ENCODE measurements around the gene RPS4Y2. TPM values are rescaled to one million over a fixed set of nuclear protein-coding genes. Genes with fewer than 3 reads are reported as not detected.

Gene RPS4Y2
- polyA plus RNA-seq (ENCODE audit: insufficient read length in 3 of 3) = under 1 TPM in 1 of 3 donors, not detected in 2; 0.37 TPM
- long read RNA-seq, donor 1 = 0 reads
- long read RNA-seq, donor 2 = 0 reads
- long read RNA-seq, donor 3 = 0 reads
- long read RNA-seq, donor 4 = 0 reads
- long read RNA-seq, donor 5 = 0 reads
- long read RNA-seq, donor 6 = 0 reads
- long read RNA-seq, donor 7 = 0 reads
- long read RNA-seq, donor 8 = 0 reads
- long read RNA-seq, donor 9 = 0 reads
- long read RNA-seq, donor 10 = 0 reads
- long read RNA-seq, donor 11 = 0 reads
- long read RNA-seq, donor 12 = 0 reads
- long read RNA-seq, donor 13 = 0 reads
- long read RNA-seq, donor 14 = 0 reads
- long read RNA-seq, donor 15 = 0 reads
- long read RNA-seq, donor 16 = 0 reads

DNA sequence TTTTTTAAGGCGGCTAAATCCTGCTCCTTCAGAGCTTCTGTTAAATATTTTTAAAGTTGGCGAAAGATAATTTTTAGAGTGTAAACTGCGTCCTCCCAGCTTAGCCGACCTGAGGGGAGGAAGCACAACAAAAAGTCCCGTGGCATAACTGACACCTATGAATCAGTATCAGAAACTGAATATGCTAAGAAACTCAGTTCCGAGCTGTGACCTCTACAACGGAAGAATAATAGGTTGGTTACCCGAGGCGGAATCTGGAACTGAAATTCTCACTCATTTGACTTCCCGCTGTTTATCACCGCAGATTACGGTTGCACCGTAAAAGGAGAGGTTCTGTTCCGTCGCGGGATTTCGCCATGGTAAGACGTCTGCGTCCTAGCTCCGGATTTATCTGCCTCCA lies at the start of gene RPS4Y2:
Gene RPS4Y2, plus strand, starts transcription at position 301 of the 400 bp plus-strand sequence. Its CDS starts 56 bp downstream, at position 357.
- DNase-seq = no peak

DNA sequence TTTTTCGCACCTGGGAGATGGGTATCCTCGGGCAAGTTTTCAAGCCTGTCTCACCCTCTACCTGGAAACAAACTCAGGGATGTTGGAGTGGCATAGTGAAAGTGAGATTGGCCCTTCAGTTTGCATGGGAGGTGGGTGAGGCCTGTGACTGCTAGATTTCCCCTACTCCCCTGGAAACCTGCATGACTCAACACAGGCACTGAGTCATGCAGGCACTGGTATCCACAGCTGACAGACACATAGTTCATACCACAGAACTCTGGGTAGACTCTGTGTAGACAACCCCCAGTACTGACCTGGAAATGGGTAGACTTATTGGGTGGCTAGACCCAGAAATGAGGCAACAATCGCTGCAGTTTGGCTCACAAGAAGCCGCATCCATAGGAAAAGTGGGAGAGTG lies 41.5 kb upstream of the RPS4Y2 start:
- no peak for DNase-seq

DNA sequence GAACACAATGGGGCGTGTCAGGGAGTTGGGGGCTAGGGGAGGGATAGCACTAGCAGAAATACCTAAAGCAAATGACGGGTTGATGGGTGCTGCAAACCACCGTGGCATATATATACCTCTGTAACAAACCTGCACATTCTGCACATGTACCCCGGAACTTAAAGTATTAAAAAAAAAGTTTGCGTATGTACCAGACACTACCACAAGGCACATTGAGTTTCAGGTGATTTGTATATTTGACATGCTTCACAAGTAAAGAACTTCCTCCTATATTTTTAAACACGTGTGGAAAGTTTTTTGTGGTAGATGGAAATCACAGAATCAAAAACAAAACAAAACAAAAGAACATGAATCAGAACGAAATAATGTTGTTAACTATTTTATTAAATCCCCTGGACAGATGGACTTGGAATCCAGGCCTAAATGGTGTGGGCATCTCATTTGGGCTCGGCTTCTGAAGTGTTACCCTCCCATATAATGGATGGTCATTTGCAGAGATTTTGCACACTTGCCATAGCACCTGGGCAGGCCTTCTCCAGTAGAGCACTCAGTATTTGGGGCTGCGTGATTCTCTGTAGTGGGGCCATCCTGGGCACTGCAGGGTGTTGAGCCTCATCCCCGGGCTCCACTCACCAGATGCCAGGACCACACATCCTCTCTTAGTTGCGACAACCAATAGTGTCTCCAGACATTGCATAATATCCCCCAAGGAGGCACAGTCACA lies 29.6 kb upstream of the RPS4Y2 start:
- DNase-seq = no peak

- no peak for DNase-seq
Measured at GRCh38 chrY:20735200-20735599, 20.7 kb upstream of the RPS4Y2 start.

GRCh38 chrY:20739806-20740205 lies 16.1 kb upstream of the RPS4Y2 start:
- DNase-seq = no peak

DNA sequence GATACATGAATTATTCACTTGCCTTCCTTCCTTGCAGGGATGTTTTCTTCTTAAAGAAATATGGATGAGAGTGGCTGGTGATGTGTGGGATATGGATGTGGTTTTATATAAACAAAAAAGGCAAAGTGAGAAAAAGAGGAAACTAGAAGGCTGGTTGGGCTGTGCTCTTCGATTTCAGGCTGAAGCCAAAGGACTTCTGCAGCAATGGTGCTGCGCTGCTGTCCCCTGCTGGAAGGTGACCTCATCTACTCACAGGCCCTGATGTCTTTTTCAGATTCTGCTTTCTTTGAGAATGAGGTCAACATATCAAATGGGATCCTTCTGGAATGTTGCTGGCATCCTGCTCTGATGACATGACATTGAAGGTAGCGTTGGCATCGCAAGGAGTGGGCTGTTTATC lies 15.3 kb upstream of the RPS4Y2 start:
- DNase-seq = no peak

DNA sequence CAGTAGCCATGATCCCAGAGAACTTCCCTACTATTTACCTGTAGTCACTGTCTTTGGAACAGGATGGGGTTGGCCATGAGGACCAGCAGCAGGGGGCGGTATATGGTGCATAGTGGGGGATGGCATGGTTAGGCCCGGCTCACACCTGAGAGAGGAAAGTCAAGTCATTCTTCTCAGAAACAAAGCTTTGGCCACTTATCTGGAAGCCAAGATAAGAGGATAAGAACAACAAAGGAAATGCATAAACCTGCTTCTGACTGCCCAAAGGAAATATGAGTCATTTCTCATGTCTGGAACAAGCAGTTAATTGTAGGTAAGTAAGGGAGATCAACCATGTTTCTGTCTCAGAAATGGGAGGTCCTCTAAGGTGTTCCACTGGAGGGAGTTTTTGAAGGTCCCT lies 10.8 kb upstream of the RPS4Y2 start:
- no peak for DNase-seq

DNA sequence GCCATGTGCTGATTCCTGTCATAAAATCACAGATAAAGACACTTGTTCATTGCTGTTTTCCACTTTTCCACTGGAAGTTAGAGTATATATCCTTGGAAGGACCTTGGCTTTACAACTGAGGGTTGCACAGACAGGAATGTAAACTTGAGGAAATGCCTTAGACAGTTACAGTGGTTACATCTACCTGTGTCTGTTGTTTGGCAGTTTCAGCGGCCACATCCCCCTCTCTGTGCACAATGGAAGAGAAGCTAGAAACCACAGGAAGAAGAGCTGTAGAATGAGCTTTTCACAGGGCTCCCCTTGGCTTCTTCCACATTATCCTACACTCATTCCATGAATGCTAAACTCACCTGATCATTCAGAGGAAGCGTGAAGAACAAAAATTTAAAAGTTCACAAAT lies 9.0 kb upstream of the RPS4Y2 start:
- no peak for DNase-seq

DNA sequence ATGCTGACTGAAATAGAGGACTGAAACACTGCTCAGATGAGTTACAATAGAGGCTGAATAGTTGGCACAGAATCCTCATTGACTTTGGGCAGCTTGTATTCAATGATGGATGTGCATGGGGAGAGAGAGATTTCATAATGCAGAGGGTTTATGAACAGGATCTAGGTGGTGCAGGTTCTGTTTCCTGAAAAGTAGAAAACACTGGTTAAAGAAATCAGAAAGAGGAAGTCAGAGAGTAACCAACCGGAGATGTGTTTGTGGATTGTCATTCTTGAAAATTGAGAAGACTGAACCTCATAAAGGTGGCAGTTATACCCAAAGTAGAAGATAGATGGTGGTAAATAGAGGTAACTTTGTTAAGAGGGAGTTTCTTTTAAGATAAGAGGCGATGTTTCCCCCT lies 8.0 kb downstream of the RPS4Y2 start:
- DNase-seq = no peak

DNA sequence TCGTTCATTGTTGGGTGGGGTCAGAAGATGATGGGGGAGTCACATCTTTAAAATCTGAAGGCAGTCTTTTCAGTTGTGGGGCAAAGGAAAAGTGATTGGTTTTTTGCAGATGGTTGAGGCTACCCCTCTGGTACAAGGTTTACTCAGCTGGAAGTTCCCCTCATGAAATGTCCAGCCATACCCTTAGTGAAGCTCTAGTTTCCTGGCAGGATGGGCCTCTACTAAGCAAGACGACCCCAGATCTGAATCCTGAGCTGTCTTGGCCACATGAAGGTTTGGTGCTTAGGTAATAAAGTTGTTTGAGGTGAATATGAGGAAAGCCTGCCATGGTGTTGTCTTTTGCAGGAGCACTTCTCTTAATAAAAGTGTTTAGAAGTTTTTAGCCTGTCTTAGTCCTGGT lies 9.2 kb downstream of the RPS4Y2 start:
- DNase-seq = no peak

- DNase-seq = no peak
Measured at GRCh38 chrY:20770755-20771154, 14.8 kb downstream of the RPS4Y2 start.

- DNase-seq = no peak
Measured at GRCh38 chrY:20776104-20776503, 20.2 kb downstream of the RPS4Y2 start.

DNA sequence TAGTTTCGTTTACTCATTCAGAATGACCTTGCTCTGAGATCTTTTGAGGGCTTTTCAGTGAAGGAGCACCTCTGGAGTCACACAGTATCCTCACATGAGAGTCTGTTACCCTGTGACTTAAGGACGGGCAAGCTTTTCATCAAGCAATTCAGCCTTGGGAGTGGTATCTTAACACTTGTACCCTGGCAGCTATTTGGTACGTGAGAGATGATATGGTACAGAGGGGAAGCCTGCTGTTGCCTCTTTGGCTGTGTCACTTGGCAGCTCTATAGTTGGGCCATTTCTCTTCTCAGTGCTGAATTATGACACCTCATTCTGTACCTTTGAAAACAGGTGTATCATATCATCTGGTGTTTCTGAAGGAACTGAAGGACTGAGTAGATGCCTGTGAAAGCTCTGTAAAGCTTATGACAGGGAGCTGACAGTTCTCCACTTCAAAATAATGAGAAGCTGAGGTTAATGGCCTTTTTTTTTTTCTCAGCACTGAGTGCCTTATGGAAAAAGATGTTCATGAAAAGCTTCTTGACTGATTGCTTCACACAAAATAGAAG lies 24.3 kb downstream of the RPS4Y2 start:
- no peak for DNase-seq

- no peak for DNase-seq
Measured at GRCh38 chrY:20780776-20781175, 24.9 kb downstream of the RPS4Y2 start.

DNA sequence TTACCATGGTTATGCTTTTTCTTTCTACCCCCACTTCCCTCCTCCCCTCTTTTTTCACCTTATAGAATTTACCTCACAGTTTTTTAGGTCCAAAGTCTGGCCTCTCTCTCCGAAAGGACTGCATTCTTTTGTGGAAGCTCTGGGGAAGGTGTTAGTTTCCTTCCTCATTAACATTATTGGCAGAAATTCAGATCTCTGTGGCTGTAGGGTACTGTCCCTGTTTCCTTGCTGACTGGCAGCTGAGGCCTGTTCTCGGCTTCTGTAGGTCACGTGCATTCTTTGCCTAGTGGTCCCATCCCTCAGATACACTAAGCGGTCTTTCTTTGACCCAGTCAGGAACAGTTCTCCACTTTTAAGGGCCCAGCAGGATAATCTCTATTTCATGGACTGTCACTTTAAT lies 25.5 kb downstream of the RPS4Y2 start:
- DNase-seq = no peak

DNA sequence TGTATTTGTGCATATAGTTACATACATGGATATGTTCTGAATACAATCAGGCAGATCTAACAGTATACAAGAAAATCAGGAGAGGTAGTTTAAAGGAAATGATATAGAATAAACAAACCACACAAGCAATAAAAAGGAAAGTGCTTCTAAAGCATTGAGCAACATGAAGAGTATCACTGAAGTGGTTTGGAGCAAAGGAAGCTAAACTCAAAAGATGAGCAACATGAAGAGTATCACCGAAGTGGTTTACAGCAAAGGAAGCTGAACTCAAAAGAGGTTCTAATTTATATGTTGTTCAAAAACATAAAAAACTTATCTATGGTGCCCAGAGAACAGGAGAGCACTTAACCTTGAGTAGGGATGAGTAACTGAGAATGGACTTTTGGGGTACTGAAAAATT lies 29.1 kb downstream of the RPS4Y2 start:
- no peak for DNase-seq

DNA sequence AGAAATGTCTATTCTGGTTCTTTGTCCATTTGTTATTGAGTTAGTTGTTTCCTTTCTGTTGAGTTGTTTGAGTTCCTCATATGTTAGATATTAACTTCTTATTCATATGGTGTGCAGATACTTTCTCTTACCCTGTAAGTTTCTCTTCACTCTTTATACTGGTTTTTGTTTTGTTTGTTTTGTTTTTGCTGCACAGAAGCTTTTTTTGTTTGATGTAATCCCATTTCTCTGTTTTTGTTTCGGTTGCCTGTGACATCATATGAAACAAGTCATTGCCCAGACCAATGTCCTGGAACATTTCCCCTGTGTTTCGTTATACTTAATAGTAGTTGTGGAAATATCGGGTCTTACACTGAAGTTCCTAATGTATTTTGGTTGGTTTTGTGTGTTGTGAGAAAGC lies 31.2 kb downstream of the RPS4Y2 start:
- no peak for DNase-seq

DNA sequence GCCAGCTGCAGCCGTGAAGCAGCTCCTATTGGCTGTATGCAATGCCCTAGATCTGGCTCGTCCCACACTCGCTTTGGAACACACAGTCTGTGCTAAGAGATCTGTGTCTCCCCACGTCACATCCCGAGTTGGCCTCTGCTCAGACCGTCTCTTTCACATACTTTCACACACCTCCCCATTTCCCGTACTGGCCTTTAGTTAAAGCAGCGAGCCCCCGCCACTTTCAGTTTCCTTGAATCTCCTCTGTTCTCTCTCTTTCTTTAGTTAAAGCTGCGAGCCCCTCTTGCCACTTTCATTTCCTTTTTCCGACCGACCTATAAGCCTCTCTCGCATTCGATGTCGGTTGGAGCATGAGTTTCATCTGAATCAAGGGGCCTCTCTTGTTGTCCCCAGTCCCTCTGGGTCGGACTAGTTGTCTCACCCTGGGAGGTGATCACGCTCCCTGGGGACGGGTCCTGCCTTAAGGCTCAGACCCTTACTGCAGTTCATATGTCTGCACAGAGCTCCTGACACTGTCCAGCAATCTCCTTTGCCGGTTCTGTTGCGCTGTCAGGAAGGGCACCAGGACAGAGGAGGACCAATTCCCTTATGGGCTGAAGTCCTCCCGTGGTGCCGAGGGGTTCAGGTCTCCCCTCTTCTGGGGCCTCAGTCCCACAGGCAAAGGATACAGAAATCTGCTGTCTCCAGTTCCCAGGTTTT lies 42.6 kb downstream of the RPS4Y2 start:
- no peak for DNase-seq

DNA sequence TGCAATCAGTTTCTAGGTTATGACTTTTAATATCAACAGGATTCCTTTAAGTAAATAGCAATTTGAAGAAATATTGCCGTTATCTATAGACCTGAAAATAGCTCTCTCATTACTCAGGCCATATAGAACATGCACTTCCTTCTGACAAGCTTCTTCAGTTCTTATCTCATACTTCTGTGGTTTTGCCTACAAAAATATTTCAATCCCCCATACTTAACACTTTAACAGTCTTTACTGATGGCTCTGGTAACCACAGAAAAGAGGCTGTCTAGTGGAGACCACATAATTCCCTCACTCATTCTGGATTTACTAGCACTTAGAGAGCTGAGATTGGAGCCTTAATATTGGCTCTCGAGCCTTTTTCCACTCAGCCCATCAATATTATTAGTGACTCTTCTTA lies 46.8 kb downstream of the RPS4Y2 start:
- no peak for DNase-seq

- DNase-seq = no peak
Measured at GRCh38 chrY:20806243-20806642, 50.3 kb downstream of the RPS4Y2 start.

DNA sequence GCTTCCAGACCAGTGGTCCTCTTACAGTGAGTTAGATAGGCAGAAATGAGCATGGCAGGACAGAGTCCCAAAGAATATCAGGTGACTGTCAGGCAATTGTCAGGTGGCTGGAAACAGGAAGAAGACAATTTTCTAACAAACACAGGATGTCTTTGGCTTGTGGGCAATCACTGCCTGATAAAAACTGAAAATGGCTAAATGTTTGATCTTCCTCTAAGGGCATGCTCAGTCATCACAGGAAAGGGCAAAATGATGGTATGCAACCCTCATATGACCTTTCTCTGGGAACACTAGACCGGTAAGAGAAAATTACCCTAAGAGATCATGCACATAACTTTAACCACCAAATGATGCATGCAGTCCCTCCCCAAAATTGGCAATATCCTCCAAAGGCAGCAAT lies 57.6 kb downstream of the RPS4Y2 start:
- no peak for DNase-seq

DNA sequence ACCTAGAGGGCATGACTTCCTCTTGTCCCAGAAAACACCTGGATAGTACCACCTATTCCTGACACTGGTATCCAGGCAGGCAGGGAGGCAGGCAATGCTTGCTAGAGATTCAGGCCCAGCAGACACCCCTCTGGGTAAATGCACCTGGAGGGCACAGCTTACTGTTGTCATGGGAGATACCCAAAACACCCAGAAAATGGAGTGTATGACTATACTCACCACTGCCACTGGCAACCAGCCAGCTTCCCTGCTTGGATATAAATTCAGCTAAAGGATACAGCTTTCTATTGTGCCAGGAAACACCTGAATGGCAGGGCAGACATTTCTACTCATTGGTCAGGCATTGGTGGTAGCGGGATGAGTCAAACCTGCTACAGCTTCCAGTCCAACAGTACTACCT lies 58.9 kb downstream of the RPS4Y2 start:
- no peak for DNase-seq

- DNase-seq = no peak
Measured at GRCh38 chrY:20817067-20817466, 61.2 kb downstream of the RPS4Y2 start.
